GM21619 (cell line): ENCODE measurements around the gene C6orf89.

Experiments used
- ATAC-seq: cut with Tn5 transposase; IDR thresholded peaks from one replicate; pipeline ENCODE4 v1.9.1; 2021; ENCODE audit not compliant: unreplicated experiment

C6orf89 gene

GRCh38 chr6:36852481-36853147 lies 33.1 kb upstream of the C6orf89 start:
- no peak for ATAC-seq

- ATAC-seq: no peak
Observed at GRCh38 chr6:36853325-36853724, 32.4 kb upstream of the C6orf89 start.

- no peak for ATAC-seq
Observed at GRCh38 chr6:36855750-36856149, 30.0 kb upstream of the C6orf89 start.

GRCh38 chr6:36856277-36856676 lies 29.5 kb upstream of the C6orf89 start:
- ATAC-seq: no peak

- ATAC-seq: no peak
Observed at GRCh38 chr6:36857325-36857724, 28.4 kb upstream of the C6orf89 start.

GRCh38 chr6:36858407-36858981 lies 27.3 kb upstream of the C6orf89 start:
- no peak for ATAC-seq

- no peak for ATAC-seq
Observed at GRCh38 chr6:36860126-36860525, 25.6 kb upstream of the C6orf89 start.

GRCh38 chr6:36862164-36862847 lies 23.4 kb upstream of the C6orf89 start:
- ATAC-seq: no peak

- no peak for ATAC-seq
Observed at GRCh38 chr6:36862848-36863382, 22.8 kb upstream of the C6orf89 start.

GRCh38 chr6:36863670-36864540 lies 21.8 kb upstream of the C6orf89 start:
- ATAC-seq: no peak

GRCh38 chr6:36865835-36866234 lies 19.9 kb upstream of the C6orf89 start:
- ATAC-seq: no peak

GRCh38 chr6:36867471-36868224 lies 18.1 kb upstream of the C6orf89 start:
- no peak for ATAC-seq

- ATAC-seq: no peak
Observed at GRCh38 chr6:36871686-36872085, 14.1 kb upstream of the C6orf89 start.

- no peak for ATAC-seq
Observed at GRCh38 chr6:36873115-36873514, 12.6 kb upstream of the C6orf89 start.

GRCh38 chr6:36873612-36874442 lies 11.9 kb upstream of the C6orf89 start:
- no peak for ATAC-seq

GRCh38 chr6:36874443-36875249 lies 11.1 kb upstream of the C6orf89 start, which contains the start of gene PPIL1:
Gene PPIL1, minus strand, starts transcription at chr6:36874803. Its CDS starts 31 bp downstream, at chr6:36874772.
- ATAC-seq: peak; percentile 87

- no peak for ATAC-seq
Observed at GRCh38 chr6:36875250-36875633, 10.5 kb upstream of the C6orf89 start.

- ATAC-seq: no peak
Observed at GRCh38 chr6:36884610-36885009, 1.1 kb upstream of the C6orf89 start.
